Calu3 (cell line): ENCODE measurements around the gene TBC1D8. TPM values are rescaled to one million over a fixed set of nuclear protein-coding genes. Genes with fewer than 3 reads are reported as not detected.

Experiments used
- BruUV-seq: library from RNA; stranded (reverse); fragments of 400-500 nt; replicated peaks from 2 replicates; lab custom pipeline; 2021; lab: Mats Ljungman, UMichigan
- CTCF ChIA-PET: fragments of 300-600 bp; sonication (Branson Sonifier 250); formaldehyde crosslinking; loops from one replicate; lab custom pipeline; 2022; ENCODE audit warnings: antibody characterized with exemption; lab: Charles Lee
- DNase-seq: peaks from one replicate; pipeline ENCODE4 v3.0.0; 2022
- H3K27ac Mint-ChIP-seq: one replicate; pipeline ENCODE4 v1.8.0; 2022; ENCODE audit warnings: mixed read lengths; ENCODE audit not compliant: unreplicated experiment
- H3K27me3 Mint-ChIP-seq: one replicate; pipeline ENCODE4 v1.8.0; 2022; ENCODE audit warnings: mixed read lengths; ENCODE audit not compliant: unreplicated experiment
- H3K36me3 Mint-ChIP-seq: one replicate; pipeline ENCODE4 v1.8.0; 2022; ENCODE audit warnings: mild to moderate bottlenecking, moderate library complexity, mixed read lengths; ENCODE audit not compliant: insufficient read depth, unreplicated experiment
- H3K4me1 Mint-ChIP-seq: one replicate; pipeline ENCODE4 v1.8.0; 2022; ENCODE audit warnings: mild to moderate bottlenecking, low read depth, mixed read lengths; ENCODE audit not compliant: unreplicated experiment
- H3K4me3 Mint-ChIP-seq: one replicate; pipeline ENCODE4 v1.8.0; 2022; ENCODE audit warnings: mild to moderate bottlenecking, low read depth, moderate library complexity, mixed read lengths; ENCODE audit not compliant: unreplicated experiment
- H3K9me3 Mint-ChIP-seq: one replicate; pipeline ENCODE4 v1.8.0; 2022; ENCODE audit warnings: low read depth, mixed read lengths; ENCODE audit not compliant: unreplicated experiment
- CTCF ChIP-seq: fragments of 200-600 bp; IDR thresholded peaks from one replicate; pipeline ENCODE4 v1.8.0; 2022; ENCODE audit warnings: antibody characterized with exemption; ENCODE audit not compliant: unreplicated experiment
- intact Hi-C: fragments of 100-400 bp; cut with micrococcal nuclease; formaldehyde crosslinking; loops from one replicate; pipeline ENCODE4 v1.10.0; 2022; ENCODE audit not compliant: unreplicated experiment
- total RNA-seq: library from RNA; stranded (reverse); gene quantifications from 2 replicates; pipeline ENCODE4 v1.2.3, GENCODE V29; 2022

The TBC1D8 gene
- total RNA-seq, 1 experiment from 2014 or later: 25.3 TPM

- no TSS peak for BruUV-seq
- no peak for TF ChIP-seq CTCF
- no peak for DNase-seq
- CTCF ChIA-PET: interaction anchor here (0.6 kb wide), 1 partner anchor 15 kb away, joined by 4 read pairs; no protein-coding TSS in a partner anchor
- intact Hi-C loops: no loop called here
- peaks cover 37% of the 10 kb centered on the region for H3K4me1 Mint-ChIP-seq
- H3K27ac Mint-ChIP-seq: peak overlapping the region; percentile 44
- H3K9me3 Mint-ChIP-seq: no peaks in the 10 kb centered on the region
- no peak overlapping the region for H3K4me3 Mint-ChIP-seq
- H3K36me3 Mint-ChIP-seq: peaks cover 97% of the 10 kb centered on the region
- H3K27me3 Mint-ChIP-seq: no peaks in the 10 kb centered on the region
Observed at GRCh38 chr2:101007415-101008345, 143.5 kb downstream of the TBC1D8 start.

- Mint-ChIP-seq H3K27ac (no peak overlapping the region), H3K36me3 (peaks cover 99% of the 10 kb centered on the region), H3K9me3 (no peaks in the 10 kb centered on the region), H3K4me1 (peaks cover 37% of the 10 kb centered on the region), H3K27me3 (no peaks in the 10 kb centered on the region), H3K4me3 (no peak overlapping the region)
- TF ChIP-seq CTCF: no peak
- CTCF ChIA-PET: no interaction called here
- BruUV-seq: no TSS peak
- DNase-seq: no peak
- intact Hi-C loops: no loop called here
Observed at GRCh38 chr2:101006065-101006715, 145.0 kb downstream of the TBC1D8 start.

- CTCF ChIA-PET: no interaction called here
- intact Hi-C loops: no loop called here
- H3K4me1 Mint-ChIP-seq: peaks cover 37% of the 10 kb centered on the region
- H3K4me3 Mint-ChIP-seq: peak overlapping the region; percentile 84
- H3K27me3 Mint-ChIP-seq: no peaks in the 10 kb centered on the region
- no TSS peak for BruUV-seq
- H3K36me3 Mint-ChIP-seq: peaks cover 87% of the 10 kb centered on the region
- H3K9me3 Mint-ChIP-seq: no peaks in the 10 kb centered on the region
- DNase-seq: no peak
- H3K27ac Mint-ChIP-seq: peak overlapping the region; percentile 93
- no peak for TF ChIP-seq CTCF
Observed at GRCh38 chr2:101004620-101005325, 146.4 kb downstream of the TBC1D8 start.

- H3K4me3 Mint-ChIP-seq: peak overlapping the region; percentile 84
- BruUV-seq: no TSS peak
- CTCF ChIA-PET: interaction anchor here (1.8 kb wide), 1 partner anchor 9 kb away, joined by 6 read pairs; no protein-coding TSS in a partner anchor
- H3K4me1 Mint-ChIP-seq: peaks cover 29% of the 10 kb centered on the region
- H3K9me3 Mint-ChIP-seq: no peaks in the 10 kb centered on the region
- H3K27ac Mint-ChIP-seq: peak overlapping the region; percentile 93
- no peak for TF ChIP-seq CTCF
- peaks cover 73% of the 10 kb centered on the region for H3K36me3 Mint-ChIP-seq
- intact Hi-C loops: no loop called here
- no peak for DNase-seq
- no peaks in the 10 kb centered on the region for H3K27me3 Mint-ChIP-seq
Observed at GRCh38 chr2:101003278-101003775, 147.9 kb downstream of the TBC1D8 start.
